Right cardiac atrium (tissue), 5 donors: Measurements from ENCODE around the gene HFM1. TPM values are rescaled to one million over a fixed set of nuclear protein-coding genes. Genes with fewer than 3 reads are reported as not detected.
A peak's percentile ranks its signal among the peaks of the same experiment; 100 is the strongest.
"Not testable (repeated sequence)": the region's sequence is repeated elsewhere in the genome, so short reads cannot be mapped to it uniquely, and the experiment has no call there.

Experiments
- ATAC-seq, 2 donors: fragments of 200-7000 bp; cut with Tn5 transposase; one replicate each; pipeline versions ENCODE4 v1.8.0 to v1.9.1; 2020; ENCODE audit warnings: moderate library complexity in 2 of 2, mild to moderate bottlenecking in 1 of 2
- DNase-seq, 3 donors: peaks; one replicate each; pipeline ENCODE4 v3.0.0-alpha.2; 2020
- H3K27ac ChIP-seq: one replicate; pipeline ENCODE4 v1.5.1; 2013; ENCODE audit warnings: mild to moderate bottlenecking, low read length, control low read depth, moderate library complexity
- H3K27me3 ChIP-seq: one replicate; pipeline ENCODE4 v1.6.1; 2013; ENCODE audit not compliant: control insufficient read depth, insufficient read depth
- H3K4me1 ChIP-seq: one replicate; pipeline ENCODE4 v1.6.1; 2013; ENCODE audit warnings: low read length; ENCODE audit not compliant: control insufficient read depth, insufficient read depth
- H3K4me3 ChIP-seq: one replicate; pipeline ENCODE4 v1.5.1; 2013; ENCODE audit warnings: low read length, control low read depth
- H3K9me3 ChIP-seq: one replicate; pipeline ENCODE4 v1.6.1; 2013; ENCODE audit warnings: low read length; ENCODE audit not compliant: control insufficient read depth
- WGBS: extraction: QIAGEN DNeasy Blood & Tissue Kit; methylation state at CpG from one replicate; pipeline ENCODE4 v1.1.7; 2013; 5-methylcytosine and 5-hydroxymethylcytosine counted together
- intact Hi-C, 4 donors: fragments of 100-400 bp; cut with DNase I; formaldehyde crosslinking; loops; one replicate each; pipeline versions ENCODE4 v1.11.0 to v1.14.0; 2022 to 2023
- long read RNA-seq, 4 donors: library from polyadenylated mRNA; unstranded; transcript quantifications; one replicate each; pipeline ENCODE4 v2.0.0, GENCODE V29; 2020 to 2021
- polyA plus RNA-seq: library from polyadenylated mRNA; stranded (reverse); fragments of 200-250 nt; gene quantifications from one replicate; pipeline ENCODE4 v1.2.3, GENCODE V29; 2013
- total RNA-seq, 4 donors: library from RNA; stranded (reverse); fragmentation: NEBNext Ultra II Directional; extraction: Animal tissue kit (Norgen Biotek cat#: 25700); gene quantifications; one replicate each; pipeline ENCODE4 v1.2.1, GENCODE V29; 2021
- donor health status: healthy with polysubstance abuse.
- donor health status: DM: no; HTN: yes; CAD: no.
- donor health status: DM: no; HTN: no; CAD: no.
- donor health status: DM: no; HTN: yes; CAD: no; lungs with severe emphysema.
- donor health status: DM: yes; HTN: yes; CAD: no.

The HFM1 gene, protein sequence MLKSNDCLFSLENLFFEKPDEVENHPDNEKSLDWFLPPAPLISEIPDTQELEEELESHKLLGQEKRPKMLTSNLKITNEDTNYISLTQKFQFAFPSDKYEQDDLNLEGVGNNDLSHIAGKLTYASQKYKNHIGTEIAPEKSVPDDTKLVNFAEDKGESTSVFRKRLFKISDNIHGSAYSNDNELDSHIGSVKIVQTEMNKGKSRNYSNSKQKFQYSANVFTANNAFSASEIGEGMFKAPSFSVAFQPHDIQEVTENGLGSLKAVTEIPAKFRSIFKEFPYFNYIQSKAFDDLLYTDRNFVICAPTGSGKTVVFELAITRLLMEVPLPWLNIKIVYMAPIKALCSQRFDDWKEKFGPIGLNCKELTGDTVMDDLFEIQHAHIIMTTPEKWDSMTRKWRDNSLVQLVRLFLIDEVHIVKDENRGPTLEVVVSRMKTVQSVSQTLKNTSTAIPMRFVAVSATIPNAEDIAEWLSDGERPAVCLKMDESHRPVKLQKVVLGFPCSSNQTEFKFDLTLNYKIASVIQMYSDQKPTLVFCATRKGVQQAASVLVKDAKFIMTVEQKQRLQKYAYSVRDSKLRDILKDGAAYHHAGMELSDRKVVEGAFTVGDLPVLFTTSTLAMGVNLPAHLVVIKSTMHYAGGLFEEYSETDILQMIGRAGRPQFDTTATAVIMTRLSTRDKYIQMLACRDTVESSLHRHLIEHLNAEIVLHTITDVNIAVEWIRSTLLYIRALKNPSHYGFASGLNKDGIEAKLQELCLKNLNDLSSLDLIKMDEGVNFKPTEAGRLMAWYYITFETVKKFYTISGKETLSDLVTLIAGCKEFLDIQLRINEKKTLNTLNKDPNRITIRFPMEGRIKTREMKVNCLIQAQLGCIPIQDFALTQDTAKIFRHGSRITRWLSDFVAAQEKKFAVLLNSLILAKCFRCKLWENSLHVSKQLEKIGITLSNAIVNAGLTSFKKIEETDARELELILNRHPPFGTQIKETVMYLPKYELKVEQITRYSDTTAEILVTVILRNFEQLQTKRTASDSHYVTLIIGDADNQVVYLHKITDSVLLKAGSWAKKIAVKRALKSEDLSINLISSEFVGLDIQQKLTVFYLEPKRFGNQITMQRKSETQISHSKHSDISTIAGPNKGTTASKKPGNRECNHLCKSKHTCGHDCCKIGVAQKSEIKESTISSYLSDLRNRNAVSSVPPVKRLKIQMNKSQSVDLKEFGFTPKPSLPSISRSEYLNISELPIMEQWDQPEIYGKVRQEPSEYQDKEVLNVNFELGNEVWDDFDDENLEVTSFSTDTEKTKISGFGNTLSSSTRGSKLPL (N-terminal part only)
- total RNA-seq (1 to 10 TPM; 2.2 to 2.9 (median 2.4) TPM), polyA plus RNA-seq (1.00 TPM)
- long read RNA-seq, donor 1, partial matches to known transcripts: 0 of 5 reads
- long read RNA-seq, donor 1, other reads (novel, unspliced or antisense): 5 of 5 reads
- long read RNA-seq, donor 2: 0 reads
- long read RNA-seq, donor 3, partial matches to known transcripts: 0 of 4 reads
- long read RNA-seq, donor 3, other reads (novel, unspliced or antisense): 4 of 4 reads
- long read RNA-seq, donor 4: 0 reads

DNA sequence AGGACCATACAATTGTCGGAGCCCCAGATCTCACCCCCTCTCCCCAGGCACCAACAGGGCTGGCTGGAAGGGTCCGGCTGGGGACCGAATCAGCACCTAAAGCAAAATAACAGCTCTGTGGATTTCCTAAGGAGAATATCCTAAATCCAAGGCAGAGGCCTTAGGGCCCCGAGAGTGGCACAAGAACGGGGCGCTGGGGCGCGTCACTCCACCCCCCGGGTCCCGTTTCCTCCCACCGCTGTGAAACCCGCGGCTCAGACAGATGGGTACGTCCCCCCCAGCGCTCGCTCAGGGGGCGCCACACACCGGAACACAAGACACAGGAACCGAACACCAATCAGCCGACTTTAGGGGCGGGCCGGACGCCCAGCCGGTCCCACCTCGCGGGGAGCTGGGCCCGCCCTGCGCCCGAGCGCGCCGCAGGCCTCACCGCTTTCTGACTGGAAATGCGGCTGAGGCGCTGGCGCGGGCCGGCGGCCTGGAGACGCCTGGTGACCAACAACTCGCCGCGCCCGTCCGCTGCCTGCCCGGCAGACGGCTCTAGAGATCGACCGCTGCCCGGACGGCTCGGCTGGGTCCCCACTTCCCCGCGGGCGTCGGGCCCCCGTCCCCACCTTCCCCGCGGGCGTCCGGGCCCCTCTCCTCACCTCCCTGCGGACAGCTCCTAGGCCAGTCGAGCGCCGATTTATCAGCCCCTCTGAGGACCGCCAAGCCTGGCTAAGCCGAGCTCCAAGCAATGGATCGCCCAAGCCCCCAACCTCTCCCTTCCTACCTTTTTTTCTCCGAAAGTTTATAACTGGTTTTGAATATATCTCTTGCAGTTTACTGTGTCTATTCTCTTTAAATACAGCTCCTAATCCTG lies at the start of gene HFM1:
Gene HFM1 (minus strand): TSS at position 687 of the 862 bp plus-strand sequence. CDS start 3,755 bp downstream, outside the sequence.
- peak within 1 kb of the TSS; percentile 89 for H3K27ac ChIP-seq
- no peaks in the 10 kb centered on the region for H3K27me3 ChIP-seq
- intact Hi-C loops: loop anchor here in 2 of 4 donors (5.0 to 10.0 kb wide), 2 partner anchors 120 to 122 kb away; no protein-coding TSS in a partner anchor
- H3K9me3 ChIP-seq: no peaks in the 10 kb centered on the region
- H3K4me1 ChIP-seq: no peaks in the 10 kb centered on the region
- 1% methylated on average over 69 of the region's 69 CpGs for WGBS
- peak within 1 kb of the TSS; percentile 89 for H3K4me3 ChIP-seq
- ATAC-seq: peak; percentile 99 to 100
- DNase-seq: peak; percentile 89 to 95 (median 93)

DNA sequence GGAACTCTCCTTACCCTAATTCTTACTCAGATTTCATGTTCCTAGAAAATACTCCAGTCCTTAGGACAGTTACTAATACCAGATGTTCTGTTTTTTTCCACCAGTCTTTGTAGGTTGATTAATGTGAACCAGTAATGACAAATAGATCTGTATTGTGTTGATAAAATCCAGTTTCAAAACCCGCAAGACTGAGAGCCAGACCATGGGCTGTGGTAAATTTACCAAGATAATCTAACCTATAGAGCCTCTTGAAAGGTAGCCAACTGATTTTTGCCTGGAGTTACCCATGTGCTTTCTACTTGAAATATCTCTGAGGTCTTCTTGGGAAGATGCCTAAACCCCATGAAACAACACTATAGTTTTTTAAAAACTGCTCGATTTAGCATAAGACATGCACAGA lies 49.5 kb upstream of the HFM1 start:
- H3K4me3 ChIP-seq: no peak overlapping the region
- intact Hi-C loops: no loop called here
- no peak for ATAC-seq
- WGBS: 70% methylated on average over 2 of the region's 2 CpGs
- H3K27ac ChIP-seq: no peak overlapping the region
- H3K9me3 ChIP-seq: no peaks in the 10 kb centered on the region
- no peak for DNase-seq
- H3K4me1 ChIP-seq: no peaks in the 10 kb centered on the region
- H3K27me3 ChIP-seq: no peaks in the 10 kb centered on the region

DNA sequence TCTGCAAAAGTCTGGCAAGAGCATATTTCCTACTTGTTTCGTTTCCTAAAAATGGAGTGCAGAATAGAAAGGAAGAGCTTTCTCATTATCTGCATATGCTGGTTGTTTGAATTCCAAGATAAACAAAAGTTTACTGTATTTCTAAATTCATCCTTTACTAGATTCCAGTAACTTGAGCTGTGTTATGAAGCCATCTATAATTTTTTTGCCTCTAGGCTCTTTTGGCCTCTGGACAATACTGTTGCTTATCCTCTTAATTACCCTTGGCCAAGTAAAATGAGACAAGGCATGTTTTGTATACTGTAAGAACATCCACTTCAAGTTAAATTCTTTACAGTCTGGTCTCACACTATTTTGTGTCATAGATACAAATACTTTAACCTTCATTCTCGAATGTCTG lies 45.6 kb upstream of the HFM1 start:
- Histone ChIP-seq H3K27ac (no peak overlapping the region), H3K27me3 (no peaks in the 10 kb centered on the region), H3K4me3 (no peak overlapping the region), H3K9me3 (no peaks in the 10 kb centered on the region), H3K4me1 (no peaks in the 10 kb centered on the region)
- WGBS: 35% methylated on average over 2 of the region's 2 CpGs
- DNase-seq: no peak
- ATAC-seq: no peak
- intact Hi-C loops: no loop called here

DNA sequence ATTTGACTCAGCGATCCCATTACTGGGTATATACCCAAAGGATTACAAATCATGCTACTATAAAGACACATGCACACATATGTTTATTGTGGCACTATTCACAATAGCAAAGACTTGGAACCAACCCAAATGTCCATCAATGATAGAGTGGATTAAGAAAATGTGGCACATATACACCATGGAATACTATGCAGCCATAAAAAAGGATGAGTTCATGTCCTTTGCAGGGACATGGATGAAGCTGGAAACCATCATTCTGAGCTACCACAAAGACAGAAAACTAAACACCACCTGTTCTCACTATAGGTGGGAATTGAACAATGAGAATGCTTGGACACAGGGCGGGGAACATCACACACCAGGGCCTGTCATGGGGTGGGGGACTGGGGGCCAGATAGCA lies 43.1 kb upstream of the HFM1 start:
- DNase-seq, intact Hi-C loops, H3K27ac ChIP-seq, ATAC-seq, H3K27me3 ChIP-seq, H3K4me3 ChIP-seq, H3K4me1 ChIP-seq, H3K9me3 ChIP-seq: not testable (repeated sequence)
- WGBS: over 99% methylated on average over 2 of the region's 2 CpGs

DNA sequence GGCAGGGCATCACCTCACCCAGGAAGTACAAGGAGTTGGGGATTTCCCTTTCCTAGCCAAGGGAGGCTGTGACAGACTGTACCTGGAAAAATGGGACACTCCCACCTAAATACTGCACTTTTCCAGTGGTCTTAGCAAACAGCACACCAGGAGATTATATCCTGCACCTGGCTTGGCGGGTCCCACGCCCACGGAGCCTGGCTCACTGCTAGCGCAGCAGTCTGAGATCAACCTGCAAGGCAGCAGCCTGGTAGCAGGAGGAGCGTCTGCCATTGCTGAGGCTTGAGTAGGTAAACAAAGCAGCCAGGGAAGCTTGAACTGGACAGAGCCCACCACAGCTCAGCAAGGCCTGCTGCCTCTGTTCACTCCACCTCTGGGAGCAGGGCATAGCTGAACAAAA lies 37.3 kb upstream of the HFM1 start:
- H3K4me1 ChIP-seq, H3K4me3 ChIP-seq, intact Hi-C loops, ATAC-seq, H3K27ac ChIP-seq, H3K27me3 ChIP-seq, DNase-seq, H3K9me3 ChIP-seq: not testable (repeated sequence)
- 97% methylated on average over 5 of the region's 5 CpGs for WGBS

DNA sequence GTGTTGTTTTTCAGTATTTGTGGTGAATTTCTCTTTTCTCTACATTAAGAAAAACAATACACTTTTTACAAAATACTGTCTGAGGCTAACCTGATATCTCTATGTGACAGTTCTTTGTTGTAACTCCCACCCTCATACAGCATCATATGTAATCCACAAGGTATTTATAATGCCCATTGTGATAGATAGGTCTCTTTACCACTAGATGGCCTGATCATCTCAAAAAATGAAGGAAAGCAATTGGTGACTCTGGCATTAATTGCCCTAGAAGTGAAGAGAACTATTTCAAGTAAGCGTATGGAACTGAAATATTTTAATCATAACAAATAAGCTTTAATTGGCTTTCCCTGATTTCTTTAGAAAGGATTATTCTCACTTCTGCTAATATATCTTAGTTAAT lies 36.2 kb upstream of the HFM1 start:
- Histone ChIP-seq H3K9me3 (no peaks in the 10 kb centered on the region), H3K4me1 (no peaks in the 10 kb centered on the region), H3K27ac (no peak overlapping the region), H3K4me3 (no peak overlapping the region), H3K27me3 (no peaks in the 10 kb centered on the region)
- DNase-seq (no peak), ATAC-seq (no peak)
- WGBS: 69% methylated on average over 1 of the region's 1 CpG
- intact Hi-C loops: no loop called here

DNA sequence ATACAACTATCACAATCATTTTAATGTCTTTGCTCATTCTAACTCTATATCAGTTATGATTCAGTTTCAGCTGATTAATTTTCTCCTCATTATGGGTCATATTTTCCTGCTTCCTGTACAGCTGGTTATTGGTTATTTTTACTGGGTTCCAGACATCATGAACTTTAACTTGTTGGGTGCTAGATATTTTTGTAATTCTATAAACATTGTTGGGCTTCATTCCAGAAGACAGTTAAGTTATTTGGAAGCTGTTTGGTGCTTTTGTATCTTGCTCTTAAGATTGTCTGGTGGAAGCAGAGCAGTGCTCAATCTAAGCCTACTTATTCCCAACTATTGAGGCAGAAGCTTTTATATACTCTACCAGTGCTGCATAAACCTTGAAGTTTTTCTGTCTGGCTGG lies 34.4 kb upstream of the HFM1 start:
- DNase-seq (no peak), ATAC-seq (no peak)
- H3K27me3 ChIP-seq: no peaks in the 10 kb centered on the region
- intact Hi-C loops: no loop called here
- H3K4me1 ChIP-seq: no peaks in the 10 kb centered on the region
- no peak overlapping the region for H3K27ac ChIP-seq
- no peaks in the 10 kb centered on the region for H3K9me3 ChIP-seq
- no peak overlapping the region for H3K4me3 ChIP-seq

DNA sequence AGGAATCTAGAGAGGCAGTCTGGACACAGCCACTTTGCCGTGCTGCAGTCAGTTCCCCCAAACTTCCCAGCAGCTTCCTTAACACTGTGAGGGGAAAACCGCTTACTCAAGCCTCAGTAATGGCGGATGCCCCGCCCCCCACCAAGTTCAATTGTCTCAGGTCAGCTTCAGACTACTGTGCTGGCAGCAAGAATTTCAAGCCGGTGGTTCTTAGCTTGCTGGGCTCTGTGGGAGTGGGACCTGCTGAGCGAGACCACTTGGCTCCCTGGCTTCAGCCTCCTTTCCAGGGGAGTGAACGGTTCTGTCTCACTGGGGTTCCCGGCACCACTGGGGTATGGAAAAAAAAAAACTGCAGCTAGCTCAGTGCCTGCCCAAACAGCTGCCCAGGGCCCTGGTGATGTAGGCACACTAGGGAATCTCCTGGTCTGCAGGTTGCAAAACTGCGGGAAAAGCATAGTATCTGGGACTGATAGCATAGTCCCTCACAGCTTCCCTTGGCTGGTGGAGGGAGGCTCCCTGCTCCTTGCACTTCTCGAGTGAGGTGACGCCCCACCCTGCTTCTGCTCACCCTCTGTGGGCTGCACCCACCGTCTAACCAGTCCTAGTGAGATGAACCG lies 23.7 kb upstream of the HFM1 start:
- no peak for ATAC-seq
- 57% methylated on average over 13 of the region's 13 CpGs for WGBS
- H3K27ac ChIP-seq: no peak overlapping the region
- DNase-seq: no peak
- intact Hi-C loops: no loop called here
- H3K27me3 ChIP-seq: no peaks in the 10 kb centered on the region
- no peaks in the 10 kb centered on the region for H3K9me3 ChIP-seq
- H3K4me1 ChIP-seq: no peaks in the 10 kb centered on the region
- H3K4me3 ChIP-seq: no peak overlapping the region

DNA sequence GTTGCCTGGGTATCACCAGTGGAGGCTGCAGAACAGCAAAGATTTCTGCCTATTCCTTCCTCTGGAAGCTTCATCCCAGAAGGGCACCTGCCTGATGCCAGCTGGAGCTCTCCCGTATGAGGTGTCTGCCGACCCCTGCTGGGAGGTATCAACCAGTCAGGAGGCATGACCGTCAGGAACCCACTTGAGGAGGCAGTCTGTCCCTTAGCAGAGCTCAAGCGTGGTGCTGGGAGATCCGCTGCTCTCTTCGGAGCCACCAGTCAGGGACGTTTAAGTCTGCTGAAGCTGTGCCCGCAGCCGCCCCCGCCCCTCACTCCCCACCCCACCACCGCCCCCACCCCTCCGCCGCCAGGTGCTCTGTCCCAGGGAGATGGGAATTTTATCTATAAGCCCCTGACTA lies 23.1 kb upstream of the HFM1 start:
- Histone ChIP-seq H3K4me1 (no peaks in the 10 kb centered on the region), H3K27me3 (no peaks in the 10 kb centered on the region), H3K4me3 (no peak overlapping the region), H3K27ac (no peak overlapping the region), H3K9me3 (no peaks in the 10 kb centered on the region)
- intact Hi-C loops: no loop called here
- DNase-seq: no peak
- WGBS: 58% methylated on average over 13 of the region's 13 CpGs
- no peak for ATAC-seq
